HT-29 (cell line): ENCODE results near the gene TRAPPC12. TPM values are rescaled to one million over a fixed set of nuclear protein-coding genes. Genes with fewer than 3 reads are reported as not detected.

ENCODE experiments used
- DNase-seq: peaks from one replicate; pipeline ENCODE4 v3.0.0-alpha.2; 2015; ENCODE audit warnings: low spot score
- total RNA-seq: library from RNA; depleted of rRNA; stranded (reverse); fragments of >200 nt; shearing (Covaris generic); gene quantifications from 2 replicates; pipeline ENCODE4 v1.2.3, GENCODE V29; 2014

The TRAPPC12 gene
- total RNA-seq, 1 experiment from 2014 or later, result 77.7 TPM

DNA sequence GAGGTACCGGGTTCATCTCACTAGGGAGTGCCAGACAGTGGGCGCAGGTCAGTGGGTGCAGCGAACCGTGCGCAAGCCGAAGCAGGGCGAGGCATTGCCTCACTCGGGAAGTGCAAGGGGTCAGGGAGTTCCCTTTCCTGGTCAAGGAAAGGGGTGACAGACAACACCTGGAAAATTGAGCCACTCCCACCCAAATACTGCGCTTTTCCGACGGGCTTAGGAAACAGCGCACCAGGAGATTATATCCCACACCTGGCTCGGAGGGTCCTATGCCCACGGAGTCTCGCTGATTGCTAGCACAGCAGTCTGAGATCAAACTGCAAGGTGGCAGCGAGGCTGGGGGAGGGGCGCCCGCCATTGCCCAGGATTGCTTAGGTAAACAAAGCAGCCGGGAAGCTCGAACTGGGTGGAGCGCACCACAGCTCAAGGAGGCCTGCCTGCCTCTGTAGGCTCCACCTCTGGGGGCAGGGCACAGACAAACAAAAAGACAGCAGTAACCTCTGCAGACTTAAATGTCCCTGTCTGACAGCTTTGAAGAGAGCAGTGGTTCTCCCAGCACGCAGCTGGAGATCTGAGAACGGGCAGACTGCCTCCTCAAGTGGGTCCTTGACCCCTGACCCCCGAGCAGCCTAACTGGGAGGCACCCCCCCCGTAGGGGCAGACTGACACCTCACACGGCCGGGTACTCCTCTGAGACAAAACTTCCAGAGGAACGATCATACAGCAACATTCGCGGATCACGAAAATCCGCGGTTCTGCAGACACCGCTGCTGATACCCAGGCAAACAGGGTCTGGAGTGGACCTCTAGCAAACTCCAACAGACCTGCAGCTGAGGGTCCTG, 9.9 kb upstream of the TRAPPC12 start:
- DNase-seq, result peak; percentile 62

GRCh38 chr2:3376821-3377220, 2.7 kb upstream of the TRAPPC12 start:
- no peak for DNase-seq

DNA sequence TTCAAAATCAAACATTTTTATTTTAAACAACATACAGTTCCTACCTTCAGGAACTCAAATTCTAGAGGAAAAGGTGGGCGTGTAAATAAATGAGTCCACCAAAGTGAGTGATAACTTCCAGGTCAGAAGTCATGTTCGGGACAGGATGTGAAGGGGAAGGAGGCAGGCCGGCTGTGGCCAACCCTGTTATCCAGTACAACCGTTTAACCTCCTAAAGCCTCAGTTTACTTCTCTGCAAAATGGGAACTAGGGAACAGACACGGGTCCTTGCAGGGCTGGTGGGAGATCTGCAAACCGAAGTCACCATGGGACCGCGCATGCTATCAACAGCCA, 2.2 kb upstream of the TRAPPC12 start:
- peak; percentile 45 for DNase-seq

DNA sequence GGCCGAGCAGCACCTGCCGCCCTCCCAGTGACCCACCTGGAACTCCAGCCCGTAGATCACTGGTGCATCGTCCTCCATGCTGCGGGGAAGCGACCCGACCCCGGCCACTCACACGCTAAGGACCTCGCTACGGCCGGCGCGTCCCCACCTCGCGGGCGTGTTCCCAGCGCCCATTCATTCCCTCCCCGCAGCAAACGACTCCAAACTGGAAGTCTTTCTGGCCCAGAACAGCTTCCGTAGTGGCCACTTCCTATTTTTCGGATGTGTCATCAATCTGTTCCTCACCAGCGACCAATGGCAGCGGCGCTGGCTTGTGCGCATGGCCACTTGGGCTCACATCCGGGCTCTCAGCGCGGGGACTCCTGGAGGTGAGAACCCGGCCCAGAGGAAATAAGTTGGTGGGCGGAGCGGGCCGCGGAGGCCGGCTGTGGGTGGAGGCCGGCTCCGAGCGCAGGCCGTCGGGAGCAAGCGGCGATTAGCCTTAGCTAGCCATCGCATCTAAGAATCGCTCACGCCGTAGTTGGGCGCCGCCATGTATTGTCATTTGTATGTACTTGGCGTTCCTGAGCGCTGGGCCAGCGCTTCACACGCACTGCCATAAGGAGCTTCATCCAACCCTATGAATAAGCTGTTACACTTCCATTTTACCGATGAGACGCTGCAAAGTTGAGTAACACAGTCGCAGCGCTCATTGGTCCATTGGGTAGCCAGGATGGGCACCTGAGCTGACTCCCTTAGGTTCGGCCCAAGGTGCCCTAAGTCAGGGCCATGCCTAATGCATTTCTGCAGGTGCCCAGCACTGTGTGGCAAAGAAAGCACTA, 1.7 kb upstream of the TRAPPC12 start, which contains the start of gene EIPR1:
Gene EIPR1 (minus strand): TSS at position 207 of the 821 bp plus-strand sequence. CDS start 129 bp downstream, at position 78.
- DNase-seq, result peak; percentile 97

- DNase-seq, result no peak
These were observed 201 bp upstream of the TRAPPC12 start for GRCh38 chr2:3379339-3379646.

- no peak for DNase-seq
These were observed 7.0 kb downstream of the TRAPPC12 start for GRCh38 chr2:3386448-3386958.

DNA sequence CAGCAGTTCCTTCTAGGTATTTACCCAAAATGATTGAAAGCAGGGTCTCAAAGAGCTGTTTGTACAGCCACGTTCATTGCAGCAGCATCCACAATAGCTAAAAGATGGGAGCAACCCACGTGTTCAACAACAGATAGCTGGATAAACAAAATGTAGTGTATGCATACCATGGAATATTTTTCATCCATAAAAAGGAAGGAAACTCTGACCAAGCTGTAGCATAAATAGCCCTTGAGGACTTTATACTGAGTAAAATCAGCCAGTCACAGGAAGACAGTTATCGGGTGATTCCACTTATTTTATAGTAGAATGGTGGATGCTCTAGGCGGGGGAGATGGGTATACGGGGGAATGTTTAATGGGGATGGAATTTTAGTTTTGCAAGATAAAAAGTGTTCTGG, 7.5 kb downstream of the TRAPPC12 start:
- no peak for DNase-seq

DNA sequence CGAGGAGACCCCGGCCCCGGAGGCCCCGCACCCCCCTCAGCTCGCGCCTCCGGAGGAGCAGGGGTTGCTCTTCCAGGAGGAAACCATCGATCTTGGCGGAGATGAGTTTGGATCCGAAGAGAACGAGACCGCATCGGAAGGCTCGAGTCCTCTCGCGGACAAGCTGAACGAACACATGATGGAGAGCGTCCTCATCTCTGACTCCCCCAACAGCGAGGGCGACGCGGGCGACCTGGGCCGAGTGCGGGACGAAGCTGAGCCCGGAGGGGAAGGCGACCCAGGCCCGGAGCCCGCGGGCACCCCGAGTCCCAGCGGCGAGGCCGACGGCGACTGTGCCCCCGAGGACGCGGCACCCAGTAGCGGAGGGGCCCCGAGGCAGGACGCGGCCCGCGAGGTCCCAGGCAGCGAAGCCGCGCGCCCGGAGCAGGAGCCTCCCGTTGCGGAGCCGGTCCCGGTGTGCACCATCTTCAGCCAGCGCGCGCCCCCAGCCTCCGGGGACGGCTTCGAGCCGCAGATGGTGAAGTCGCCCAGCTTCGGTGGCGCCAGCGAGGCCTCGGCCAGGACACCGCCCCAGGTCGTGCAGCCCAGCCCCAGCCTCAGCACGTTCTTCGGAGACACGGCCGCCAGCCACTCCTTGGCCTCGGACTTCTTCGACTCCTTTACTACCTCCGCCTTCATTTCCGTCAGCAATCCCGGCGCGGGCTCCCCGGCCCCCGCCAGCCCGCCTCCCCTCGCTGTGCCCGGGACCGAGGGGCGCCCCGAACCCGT, 8.3 kb downstream of the TRAPPC12 start:
- DNase-seq, result no peak

DNA sequence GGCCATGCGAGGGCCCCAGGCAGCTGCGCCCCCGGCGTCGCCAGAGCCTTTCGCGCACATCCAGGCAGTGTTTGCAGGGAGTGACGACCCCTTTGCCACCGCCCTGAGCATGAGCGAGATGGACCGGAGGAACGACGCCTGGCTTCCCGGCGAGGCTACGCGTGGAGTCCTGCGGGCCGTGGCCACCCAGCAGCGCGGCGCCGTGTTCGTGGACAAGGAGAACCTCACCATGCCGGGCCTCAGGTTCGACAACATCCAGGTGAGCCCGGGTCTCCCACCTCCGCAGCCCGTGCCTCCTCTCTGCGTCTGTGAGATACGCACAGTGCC, 8.9 kb downstream of the TRAPPC12 start:
- no peak for DNase-seq

- no peak for DNase-seq
These were observed 9.7 kb downstream of the TRAPPC12 start for GRCh38 chr2:3389193-3389592.

DNA sequence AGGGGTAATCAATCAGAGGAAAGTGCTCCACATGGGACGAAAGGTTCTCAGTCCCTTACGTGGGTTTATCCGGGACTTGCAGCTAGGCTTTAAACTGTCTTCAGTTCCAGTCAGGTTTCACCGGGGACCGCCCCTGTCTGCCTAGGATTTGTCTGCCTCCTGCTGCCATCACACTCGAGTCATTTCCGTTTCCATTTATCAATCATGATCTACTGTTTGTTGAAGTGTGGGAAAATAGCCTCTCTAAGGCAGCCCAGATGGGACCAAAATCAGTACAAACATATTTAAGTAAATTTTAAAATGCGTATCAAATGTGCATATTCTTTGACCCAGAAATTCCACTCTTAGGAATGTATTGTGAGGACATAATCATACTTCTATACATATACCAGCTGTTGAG, 10.5 kb downstream of the TRAPPC12 start:
- DNase-seq, result no peak

- DNase-seq, result no peak
These were observed 12.7 kb downstream of the TRAPPC12 start for GRCh38 chr2:3392216-3392615.

- DNase-seq, result no peak
These were observed 17.5 kb downstream of the TRAPPC12 start for GRCh38 chr2:3396920-3397559.

- no peak for DNase-seq
These were observed 19.4 kb downstream of the TRAPPC12 start for GRCh38 chr2:3398857-3399256.

- DNase-seq, result no peak
These were observed 19.9 kb downstream of the TRAPPC12 start for GRCh38 chr2:3399381-3399780.

DNA sequence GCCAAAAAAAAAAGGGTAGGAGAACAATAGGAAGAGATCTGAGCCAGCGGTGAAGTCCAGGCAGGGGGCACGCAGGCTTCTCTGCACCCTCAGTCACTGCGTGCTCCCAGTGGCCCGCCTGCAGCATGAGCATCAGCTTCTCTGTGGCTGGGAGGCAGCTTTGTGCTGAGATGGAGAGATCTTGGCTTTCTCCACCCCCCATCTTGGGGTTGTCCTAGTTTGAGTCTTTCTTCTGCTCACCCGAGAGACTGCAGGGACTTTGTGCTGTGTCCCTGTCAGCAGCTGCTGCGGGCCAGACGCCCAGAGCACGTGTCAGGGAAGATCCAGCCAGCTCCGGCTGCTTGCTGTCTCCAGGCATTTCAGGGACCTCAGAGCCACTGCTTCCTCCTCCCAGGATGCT, 20.3 kb downstream of the TRAPPC12 start:
- DNase-seq, result no peak

DNA sequence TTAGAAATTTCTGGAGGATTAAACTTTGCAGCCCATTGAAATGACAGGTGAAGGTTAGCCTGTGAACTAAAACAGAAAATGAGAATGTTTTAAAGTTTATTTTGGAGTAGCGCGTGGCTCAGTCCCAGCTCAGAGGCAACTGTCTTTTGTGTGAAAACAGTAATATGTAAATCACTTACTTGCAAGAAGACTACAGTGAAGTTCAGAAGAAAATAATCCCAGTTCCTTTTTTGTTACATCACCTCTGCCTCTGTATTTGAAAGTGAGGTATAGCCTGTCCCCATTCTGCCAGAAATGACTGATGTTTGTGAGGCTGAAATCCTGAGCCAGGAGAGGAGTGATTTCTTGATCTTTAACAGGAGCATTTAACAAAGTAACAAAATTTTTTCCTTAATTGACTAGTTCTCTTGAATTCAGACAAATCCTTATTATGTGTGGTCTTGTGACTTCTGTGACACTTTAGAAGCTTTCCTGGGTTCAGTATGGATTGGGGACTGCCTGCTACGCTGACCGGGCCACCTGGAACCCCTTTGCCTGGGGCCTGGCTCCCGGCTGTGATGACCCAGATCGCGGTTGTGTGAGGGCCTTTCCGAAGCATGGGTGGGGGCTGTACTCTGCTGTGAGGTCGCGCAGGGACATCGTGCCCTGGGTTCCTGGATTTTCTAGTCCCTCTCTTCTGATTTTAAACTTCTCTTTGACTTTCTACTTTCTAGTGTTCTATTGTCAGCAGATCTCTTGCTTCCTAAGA, 24.3 kb downstream of the TRAPPC12 start:
- DNase-seq, result no peak

DNA sequence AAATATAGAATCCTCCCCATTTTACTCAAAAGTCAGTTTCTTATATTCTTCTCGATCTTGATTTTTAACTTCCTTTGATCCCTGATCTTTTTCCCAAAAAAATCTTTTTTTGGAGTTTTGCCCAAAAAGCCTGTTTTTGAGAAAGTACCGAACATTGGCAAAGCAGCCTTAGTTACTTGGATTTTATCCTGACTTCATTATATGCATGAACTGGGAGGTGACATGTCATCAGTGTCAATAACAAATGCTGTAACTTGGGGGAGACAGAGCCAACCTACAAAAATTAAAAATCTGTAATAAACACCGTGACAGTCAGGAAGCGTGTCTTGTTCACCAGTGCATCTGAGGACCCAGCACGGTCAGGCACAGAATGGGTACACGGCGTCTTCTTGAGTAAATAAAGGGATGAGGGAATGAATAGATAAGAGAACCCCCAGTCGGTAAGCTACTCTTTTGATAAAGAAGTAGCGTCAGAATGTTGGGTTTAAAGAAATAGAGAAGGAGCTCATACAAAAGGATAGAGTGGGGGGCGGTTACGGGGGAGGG, 24.9 kb downstream of the TRAPPC12 start:
- DNase-seq, result no peak

- no peak for DNase-seq
These were observed 25.8 kb downstream of the TRAPPC12 start for GRCh38 chr2:3405307-3405706.

GRCh38 chr2:3405876-3406275, 26.4 kb downstream of the TRAPPC12 start:
- DNase-seq, result no peak

DNA sequence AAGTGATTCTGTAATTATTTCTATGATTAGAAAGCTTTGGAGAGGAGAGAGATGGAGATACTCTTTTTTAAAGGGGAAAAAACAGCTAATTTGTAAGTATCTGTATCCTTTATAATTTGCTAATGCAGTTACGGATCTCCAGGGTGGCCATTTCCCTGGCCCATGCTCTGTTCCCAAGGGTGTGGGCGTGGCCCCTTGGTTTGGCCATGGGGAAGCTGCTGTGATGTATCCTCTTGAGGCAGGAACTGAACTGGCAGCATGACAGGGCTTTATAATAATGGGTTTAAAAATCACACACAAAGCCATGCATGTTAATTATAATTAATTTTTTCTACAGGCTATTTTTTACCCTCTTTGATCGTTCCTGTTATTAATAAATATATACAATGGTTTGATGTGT, 27.0 kb downstream of the TRAPPC12 start:
- DNase-seq, result no peak
